GM19372 (cell line): ENCODE results near the gene RABGAP1L.

Experiments
- ATAC-seq: cut with Tn5 transposase; IDR thresholded peaks from one replicate; pipeline ENCODE4 v1.9.1; 2021; ENCODE audit warnings: mild to moderate bottlenecking, low read depth, moderate library complexity; ENCODE audit not compliant: unreplicated experiment

Gene RABGAP1L

DNA sequence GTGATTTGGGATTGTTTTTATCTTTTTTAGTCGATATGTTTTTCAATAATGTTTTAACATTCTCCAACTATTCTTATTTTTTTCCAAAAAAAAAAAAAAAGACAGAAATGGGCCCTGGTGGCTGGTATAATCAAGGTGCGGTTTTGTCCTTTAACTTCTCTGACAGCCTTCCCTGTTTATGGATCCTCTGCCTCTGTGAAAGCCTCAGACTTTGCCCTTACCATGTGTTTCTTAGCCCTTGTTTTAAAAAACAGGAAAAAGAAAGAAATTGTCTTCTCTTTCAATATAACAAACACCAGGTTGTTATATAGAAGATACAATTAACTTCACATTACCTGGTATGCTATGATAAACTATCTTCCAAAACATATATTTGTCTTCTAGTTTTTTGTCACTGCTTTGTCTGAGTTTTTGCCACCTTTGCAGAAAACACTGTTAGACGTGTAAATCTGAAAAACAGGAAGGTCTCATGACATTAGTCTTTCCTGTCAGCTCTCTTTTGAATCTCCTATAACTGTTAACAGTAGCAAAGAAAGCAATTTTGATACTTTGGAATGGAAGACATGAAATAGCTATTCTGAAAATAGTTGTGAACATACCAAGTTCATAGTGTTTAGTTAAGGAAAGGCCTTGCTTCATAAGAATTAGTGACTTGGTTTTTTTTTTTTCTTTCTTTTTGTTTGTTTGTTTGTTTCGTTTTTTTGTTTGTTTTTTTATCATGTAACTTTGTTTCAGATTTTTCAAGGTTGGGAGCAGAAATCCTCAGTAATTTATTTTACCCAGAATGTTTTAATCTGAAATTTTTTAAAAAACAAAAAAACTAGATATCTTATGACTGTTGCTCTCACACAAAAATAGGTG lies 808.8 kb downstream of the RABGAP1L start:
- ATAC-seq = no peak

DNA sequence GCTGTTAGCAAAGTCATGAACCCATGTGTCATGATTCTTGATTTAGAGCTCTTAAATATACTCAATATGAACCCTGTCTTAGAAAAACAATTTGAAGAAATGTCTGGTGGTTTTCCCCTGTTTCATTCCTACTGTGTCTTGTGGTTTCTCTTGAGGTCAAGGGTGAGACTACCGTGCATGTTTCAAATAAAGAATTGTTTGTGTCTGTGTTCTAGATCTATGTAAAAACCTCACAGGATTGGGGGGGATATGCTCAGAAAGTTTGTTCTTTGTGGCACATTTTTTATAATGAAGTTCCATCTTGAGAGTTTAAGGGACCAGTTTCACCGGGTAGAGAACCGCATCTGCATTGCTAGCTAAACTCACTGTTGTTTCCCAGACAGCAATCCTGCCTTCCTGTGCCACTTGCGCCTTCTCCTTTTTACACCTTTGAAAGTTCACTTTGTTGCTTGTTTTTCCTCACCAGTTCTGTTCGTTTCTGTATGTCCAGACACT lies 809.5 kb downstream of the RABGAP1L start:
- ATAC-seq = peak; percentile 67

DNA sequence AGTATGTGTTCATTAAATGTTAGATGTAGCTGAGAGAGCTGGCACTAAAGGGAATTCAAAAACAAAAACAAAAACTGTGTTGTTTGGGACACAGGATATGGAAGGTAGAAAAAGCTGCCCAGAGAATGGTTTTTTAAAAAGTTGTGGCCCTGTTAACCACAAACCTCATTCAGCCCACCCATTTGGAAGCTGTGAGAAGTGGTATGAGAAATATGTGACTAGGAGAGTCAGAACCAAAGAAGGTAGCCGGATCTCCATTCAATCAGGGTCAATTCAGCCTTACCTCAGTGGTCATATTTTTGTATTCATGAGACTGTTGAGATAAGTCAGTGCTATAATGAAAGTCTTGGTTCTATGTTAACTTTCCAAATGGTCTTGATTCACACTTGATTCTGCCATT lies 810.7 kb downstream of the RABGAP1L start:
- ATAC-seq = no peak

DNA sequence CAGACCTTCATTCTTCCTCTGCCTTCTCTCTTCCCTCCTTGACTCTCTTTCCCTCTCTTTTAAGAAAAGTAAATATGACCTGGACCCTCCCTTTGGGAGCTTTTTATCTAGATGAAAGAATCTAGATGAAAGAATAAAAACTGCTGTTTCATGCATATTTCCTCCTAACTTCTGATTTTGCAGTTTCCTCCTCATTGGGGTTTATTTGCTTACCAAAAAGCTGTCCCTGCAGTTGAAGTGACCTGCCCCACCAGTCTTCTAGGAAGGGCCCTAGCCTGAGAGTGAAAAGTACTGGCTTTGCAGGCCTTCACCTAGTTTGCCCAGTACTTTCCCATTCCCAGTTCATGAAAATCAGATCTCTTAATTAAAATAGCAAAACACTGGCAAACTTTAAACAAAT lies 812.1 kb downstream of the RABGAP1L start:
- no peak for ATAC-seq

DNA sequence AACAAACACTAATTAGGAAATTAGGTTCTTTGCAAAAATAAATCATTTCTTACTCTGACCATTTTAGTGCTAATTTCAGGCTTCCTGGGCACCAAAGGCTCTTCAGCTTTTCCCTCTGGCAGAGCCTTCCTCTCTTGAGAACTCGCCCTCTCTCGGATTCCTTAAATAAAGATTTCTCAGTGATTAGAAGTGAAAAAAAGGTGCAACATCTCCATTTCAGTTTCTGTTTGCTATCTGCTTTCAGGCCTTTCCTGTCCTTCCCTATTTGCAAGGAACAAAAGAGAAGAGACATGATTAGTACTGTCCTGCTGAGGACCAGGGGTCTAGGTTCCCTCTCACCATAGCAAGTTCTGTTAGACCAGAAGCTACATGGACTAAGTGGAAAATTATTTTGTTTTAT lies 812.6 kb downstream of the RABGAP1L start:
- no peak for ATAC-seq

DNA sequence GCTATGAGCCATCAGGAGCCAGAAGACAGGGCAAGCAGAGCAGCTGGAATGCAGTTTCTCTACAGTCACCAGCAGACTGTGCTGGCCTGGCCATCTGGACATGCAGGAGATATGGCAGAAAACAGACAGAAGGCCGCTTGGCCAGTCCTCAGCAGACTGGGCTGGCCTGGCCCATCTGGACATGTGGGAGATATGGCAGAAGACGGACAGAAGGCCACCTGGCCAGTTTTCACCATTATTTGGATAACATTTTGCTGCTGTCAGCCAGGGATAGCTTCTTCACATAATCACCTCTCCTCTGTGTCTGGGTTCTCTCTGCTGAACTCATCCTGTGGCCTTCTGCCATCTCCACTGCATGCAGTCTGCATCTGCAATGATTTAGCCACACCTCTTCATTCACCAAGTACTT lies 815.4 kb downstream of the RABGAP1L start:
- ATAC-seq = no peak

DNA sequence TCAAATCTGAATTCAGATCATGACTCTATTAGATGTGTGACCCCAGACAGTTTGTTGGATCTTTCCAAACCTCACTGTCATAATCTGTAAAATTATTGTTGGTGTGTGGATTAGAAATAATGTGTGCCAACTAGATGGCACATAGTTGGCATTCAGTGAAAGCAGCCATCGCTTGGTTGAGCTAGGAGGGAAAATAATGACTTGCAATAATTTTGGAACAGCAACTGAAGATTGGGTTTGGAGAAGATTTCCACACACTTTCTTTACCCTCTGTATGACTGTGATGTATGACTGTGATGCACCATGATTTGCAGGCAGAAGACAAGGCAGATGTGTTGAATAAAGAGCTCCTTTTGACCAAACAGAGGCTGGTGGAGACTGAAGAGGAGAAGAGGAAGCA lies 816.4 kb downstream of the RABGAP1L start:
- ATAC-seq = no peak

DNA sequence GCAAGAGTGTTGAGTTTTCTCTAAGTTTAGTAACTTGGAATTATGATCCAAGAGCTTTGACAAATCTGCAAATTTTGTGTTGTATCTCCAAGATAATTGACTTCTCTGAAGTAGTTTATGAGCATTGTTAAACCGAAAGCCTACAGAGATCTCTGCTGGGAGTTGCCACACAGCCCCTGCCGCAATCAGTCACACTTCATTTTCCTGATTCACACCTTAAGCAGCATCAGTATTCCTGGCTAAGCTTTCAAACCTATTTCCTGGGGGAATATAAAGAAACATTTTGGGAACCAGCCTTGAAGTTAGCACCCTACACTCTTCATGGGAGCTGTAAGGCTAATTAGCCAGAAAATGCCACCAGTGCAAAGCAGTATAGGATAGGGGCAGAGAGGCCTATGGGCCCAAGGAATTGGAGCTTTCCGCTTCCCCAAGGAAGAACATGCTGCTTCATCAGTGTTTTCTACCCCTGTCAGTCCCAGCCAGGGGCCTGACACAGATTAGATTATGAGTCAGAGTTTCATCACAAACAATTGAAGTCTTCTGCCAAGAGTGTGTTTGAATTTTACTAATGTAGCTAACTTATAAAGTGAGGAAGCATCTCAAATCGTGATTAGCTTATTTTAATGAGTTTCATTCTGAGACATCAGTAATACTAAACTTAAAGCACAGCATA lies 817.3 kb downstream of the RABGAP1L start:
- no peak for ATAC-seq

DNA sequence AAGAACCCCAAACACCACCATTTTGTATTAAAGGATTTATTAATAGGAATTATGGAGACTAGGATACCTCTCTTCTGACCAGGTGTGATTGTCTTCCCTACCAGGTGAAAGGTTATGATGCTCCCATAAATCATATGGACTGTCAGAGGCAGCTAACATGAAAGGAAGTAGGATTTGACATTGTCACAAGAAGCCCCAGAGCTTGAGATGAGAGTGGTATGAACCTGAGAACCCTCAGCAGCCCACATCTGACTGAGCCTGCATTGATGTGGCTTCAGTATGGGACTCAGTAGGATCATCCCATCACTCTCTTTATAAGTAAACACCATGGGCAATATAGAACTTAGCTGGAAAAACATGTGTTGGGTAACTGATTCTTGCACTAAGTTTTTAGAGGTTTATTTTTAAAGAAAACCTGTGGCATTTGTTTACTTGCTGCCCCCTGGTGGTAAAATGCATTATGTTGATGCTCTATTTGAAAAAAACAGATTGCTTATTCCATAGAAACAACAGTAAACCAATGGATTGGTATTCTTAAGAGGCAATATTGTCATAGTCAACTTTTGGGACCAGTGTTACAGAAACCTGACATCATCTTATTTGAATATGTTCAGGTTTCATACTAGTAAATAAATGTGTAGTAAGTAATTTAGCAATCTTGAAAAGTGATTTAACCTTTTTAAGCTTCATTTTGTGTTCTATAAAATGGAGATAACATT lies 823.8 kb downstream of the RABGAP1L start:
- no peak for ATAC-seq

DNA sequence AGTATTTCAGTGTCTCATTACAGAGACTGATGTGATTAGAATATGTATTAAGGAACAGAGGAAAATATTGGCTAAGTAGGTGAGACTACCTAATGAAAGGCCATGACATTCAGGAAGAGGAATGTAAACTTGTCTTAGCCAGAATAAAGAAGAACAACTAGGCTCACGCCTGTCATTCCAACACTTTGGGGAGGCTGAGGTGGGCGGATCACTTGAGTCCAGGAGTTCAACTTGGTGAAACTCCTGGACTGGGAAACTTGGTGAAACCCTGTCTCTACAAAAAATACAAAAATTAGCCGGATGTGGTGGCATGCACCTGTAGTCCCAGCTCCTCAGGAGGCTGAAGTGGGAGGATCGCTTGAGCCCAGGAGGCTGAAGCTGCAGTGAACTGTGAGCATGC lies 825.6 kb downstream of the RABGAP1L start:
- ATAC-seq = no peak

DNA sequence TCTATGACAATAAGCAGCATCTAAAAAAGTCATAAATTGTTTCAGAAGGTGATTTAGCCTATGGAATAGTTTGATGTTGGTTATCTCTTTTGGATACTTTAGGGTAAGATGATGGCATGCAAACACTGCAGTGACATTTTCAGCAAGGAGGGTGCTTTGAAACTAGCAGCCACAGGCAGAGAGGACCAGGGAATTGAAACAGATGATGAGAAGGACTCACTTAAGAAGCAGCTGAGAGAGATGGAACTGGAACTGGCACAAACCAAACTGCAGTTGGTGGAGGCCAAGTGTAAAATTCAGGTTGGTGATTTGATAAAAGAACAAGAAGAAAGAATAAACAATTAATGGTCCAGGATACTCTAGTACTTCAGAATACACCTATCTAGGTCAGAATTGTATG lies 829.2 kb downstream of the RABGAP1L start:
- ATAC-seq = no peak

DNA sequence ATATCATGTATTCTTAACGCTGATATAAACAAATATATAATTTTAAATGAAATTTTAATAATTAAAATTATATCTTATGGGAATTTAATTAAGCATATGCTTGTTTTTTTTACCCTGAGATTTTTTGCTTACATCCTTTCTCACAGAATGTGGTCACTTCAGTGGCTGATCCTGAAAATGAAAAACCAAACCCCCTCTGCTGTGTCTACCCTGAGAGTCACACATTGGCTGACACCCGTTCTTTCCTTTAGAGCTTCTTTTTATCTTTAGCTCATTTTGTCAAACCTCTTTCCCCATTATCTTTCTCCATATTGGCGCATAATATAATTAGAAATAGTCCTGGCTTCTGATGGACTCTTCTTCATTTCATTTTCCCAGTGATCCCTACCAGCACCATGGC lies 829.7 kb downstream of the RABGAP1L start:
- peak; percentile 55 for ATAC-seq

DNA sequence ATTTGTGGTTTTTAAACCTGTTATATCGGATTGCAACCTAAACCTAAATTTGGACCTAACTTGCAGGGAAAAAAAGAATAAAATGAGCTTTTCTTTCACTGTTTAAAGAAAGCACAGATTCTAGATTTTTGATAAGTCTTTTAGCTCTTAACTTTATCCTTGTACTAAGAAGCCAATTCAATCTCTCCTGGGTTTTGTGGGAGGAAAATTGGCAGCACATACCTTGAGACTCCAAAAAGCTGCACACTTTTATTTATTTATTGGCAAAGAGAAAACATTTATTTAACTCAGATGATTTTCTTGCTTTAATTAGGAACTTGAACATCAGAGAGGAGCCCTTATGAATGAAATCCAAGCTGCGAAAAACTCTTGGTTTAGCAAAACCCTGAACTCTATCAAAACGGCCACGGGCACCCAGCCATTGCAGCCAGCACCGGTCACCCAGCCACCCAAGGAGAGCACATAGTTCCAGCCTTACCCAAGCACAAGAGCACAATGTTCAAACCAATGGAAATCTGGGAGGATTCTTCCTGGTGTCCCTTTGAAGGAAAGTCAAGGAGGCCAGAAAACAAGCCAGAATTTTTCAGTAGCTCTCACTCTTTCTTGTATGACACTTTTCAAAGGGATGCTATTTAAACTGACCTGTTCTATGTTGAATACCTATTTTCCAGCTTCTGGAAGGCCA lies 830.4 kb downstream of the RABGAP1L start:
- no peak for ATAC-seq

DNA sequence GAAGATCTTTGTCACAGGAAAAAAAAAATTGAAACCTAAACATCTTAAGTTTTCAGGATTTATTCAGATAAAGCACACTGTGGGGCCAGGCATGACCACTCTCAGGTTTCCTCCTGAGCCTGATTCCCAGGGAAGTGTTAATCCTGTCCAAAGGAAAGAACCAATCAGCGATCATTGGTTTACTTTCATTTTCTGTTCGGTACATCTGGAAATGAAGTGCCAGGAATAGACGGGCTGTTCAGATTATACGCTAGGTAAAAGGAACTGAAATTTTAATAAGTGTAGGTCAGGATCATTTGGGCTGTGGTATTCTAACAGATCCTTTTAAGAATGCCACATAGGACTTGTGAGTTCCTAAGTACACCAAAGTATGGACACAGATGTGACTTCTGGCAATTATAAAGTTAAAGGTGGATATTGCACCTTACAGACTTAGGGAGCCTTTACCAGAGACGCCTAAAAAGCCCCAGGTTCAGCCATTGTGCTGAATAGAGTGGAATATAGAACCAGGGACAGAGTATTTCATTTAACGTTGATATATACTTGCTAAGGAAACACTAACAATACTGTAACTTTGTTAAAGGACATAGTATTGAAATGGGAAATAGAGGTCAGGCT lies 831.2 kb downstream of the RABGAP1L start:
- ATAC-seq = no peak

DNA sequence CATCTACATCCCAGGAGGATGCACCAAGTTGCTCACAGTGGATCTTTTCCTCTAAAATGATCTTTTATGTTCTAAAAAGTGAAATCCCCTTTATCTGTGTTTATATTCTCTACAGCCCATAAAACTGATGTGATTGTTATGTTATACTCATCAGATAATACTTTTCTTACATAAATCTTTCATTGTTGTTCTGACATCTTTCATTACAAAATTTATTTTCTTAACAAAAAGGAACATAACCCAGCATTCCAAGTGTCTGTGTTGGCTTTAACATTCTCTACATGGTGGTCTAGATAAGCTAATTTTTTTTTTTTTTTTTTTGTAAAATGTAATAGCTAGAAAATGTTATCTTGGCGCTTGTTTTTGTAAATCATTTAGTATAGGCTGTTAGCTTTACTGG lies 832.2 kb downstream of the RABGAP1L start:
- no peak for ATAC-seq

DNA sequence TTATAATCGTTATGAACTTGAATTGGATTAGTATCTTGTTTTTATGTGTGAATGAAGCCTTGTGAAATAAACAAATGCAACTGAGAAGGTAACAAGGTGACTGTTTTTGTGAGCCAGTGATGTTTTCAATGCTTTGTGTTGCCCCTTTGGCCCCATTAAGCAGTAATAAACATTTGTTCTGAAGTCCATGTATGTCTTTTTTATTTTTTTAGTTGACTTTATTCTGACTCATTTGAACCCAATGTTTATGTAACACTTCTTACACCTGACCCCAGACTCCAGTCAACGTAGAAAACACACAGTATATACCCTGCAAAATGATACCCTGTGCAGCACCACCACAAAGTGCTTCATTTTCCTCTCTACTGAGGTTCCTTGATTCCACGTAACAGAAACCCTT lies 835.8 kb downstream of the RABGAP1L start:
- ATAC-seq = no peak

DNA sequence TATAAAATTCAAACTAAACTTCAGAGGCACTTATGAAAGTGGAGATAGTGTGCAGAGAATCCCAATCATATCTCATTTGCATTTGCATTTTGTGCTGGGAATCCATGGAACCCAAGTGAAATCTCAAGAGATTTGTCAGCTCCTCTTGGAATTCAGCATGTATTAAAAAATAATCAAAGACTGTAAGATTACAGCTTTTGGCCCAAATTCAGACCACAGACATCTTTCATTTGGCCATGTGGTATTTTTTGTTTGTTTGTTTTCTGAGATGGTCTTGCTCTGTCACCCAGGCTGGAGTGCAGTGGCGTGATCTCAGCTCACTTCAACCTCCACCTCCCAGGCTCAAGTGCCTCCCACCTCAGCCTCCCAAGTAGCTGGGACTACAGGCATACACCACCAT lies 836.6 kb downstream of the RABGAP1L start:
- no peak for ATAC-seq

DNA sequence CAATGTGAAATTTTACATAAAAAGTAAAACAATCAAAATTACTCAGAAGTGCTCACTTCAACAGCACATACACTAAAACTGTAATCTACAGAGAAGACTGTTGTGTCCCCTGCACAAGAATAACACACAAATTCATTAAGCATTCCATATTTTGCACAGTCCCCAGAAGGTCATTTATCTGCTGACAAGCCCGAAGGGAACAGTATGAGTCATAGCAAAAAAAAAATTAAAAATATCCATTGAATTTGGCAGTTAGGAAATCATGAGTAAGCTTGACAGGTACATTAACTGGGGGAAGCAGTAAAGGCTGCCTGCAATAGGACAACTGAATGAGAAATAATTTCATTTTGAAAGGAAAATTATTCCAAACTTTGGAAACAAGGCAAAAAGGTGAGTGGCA lies 837.2 kb downstream of the RABGAP1L start:
- ATAC-seq = no peak

DNA sequence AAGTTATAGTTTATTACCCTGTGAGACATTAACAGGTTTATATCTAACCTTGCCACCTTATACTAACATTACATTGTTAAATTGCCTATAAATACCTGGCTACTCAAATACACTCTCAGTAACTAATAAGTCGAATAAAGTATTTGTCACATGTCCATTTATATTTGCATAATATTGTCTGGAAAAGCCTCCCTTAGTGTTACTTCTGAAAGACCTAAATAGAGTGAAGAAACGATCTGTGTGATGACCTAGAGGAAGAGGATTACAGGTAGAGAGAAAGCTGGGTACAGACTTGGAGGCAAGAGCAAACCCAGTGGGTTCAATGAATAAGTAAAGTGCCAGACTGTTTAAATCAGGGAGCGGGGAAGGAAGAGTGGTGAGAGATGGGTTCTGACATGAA lies 837.7 kb downstream of the RABGAP1L start:
- ATAC-seq = no peak

DNA sequence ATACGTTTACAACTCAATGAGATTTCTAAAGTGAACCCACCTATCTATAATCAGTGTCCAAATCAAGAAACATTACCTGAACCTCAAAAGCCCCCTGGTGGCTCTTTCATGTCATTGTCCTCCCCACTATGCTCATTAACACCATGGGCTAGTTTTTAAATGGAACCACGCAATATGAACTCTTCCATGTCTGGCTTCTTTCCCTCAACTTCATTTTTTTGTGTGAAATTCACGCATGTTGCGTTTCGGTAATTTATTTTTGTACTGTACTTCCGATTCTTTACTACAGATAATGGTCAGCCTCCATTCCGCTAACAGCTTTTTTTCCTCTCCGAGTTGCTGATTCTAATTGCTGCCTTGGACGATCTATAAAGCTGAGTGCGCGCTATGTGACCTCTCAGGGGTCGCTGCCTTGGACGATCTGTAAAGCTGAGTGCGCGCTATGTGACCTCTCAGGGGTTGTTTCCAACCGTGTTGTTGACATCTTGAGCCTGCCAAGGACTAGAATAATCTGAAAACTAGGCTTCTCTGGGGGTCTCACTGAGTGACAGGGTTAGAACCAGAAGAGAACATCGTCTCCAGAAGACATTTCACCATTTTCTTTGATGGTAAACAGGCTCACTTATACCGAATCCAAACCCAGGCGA lies 839.4 kb downstream of the RABGAP1L start:
- ATAC-seq = no peak
